ENCODE data around the gene TSC1.
"Not testable (repeated sequence)": the region's sequence is repeated elsewhere in the genome, so short reads cannot be mapped to it uniquely, and the experiment has no call there.

Gene TSC1

DNA sequence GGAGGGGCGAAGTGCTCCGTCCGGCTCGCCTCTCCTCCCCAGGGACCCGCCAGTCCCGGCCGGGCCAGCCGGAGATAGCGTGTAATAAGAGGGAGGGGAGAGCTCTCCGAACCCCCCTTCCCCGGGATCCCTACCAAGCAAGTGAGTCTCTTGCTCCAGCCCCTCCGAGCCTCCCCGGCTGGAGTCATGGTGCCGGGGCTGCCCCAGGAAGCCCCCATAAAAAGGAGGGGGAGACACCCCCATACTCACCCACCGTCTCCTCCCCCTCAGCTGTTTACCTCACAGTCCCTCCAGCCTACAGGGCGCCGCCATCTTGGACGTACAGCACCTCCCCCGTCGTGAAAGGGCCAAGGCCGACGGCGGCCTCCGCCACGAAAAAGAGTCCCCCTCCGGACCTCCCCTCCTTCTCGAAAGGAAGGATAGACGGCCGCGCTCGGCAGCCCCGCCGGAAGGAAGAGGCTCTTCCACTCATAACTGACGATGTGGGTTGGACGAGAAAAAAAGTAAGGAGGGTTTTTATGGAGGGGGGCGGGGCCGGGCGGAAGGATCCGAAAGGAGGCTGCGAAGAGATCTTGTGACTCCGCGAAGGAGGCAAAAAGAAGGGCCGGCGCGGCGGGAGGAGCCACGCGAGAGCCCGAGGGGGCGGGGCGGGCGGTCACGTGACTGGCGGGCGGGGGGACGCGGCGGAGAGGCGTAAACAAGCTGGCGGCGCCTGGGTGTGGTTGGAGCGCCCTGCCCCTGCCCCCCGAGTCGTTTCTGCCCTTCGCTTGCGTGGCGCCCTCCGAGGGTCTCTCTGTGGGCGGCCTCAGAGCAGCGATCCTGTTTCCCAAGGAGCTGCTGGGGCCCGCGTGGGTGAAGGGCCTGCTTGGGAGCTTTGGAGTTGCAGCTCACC, at the start of gene TSC1:
Gene TSC1, minus strand, starts transcription at position 323 of the 892 bp plus-strand sequence. CDS start 15,744 bp downstream, outside the sequence.
- H3K4me3 ChIP-seq (ENCODE audit: low read depth, low read length) = peak within 1 kb of the TSS; percentile 87

- no peak overlapping the region for H3K4me3 ChIP-seq (ENCODE audit: low read depth, low read length)
Observed at GRCh38 chr9:132993511-132993939, 49.1 kb upstream of the TSC1 start.

DNA sequence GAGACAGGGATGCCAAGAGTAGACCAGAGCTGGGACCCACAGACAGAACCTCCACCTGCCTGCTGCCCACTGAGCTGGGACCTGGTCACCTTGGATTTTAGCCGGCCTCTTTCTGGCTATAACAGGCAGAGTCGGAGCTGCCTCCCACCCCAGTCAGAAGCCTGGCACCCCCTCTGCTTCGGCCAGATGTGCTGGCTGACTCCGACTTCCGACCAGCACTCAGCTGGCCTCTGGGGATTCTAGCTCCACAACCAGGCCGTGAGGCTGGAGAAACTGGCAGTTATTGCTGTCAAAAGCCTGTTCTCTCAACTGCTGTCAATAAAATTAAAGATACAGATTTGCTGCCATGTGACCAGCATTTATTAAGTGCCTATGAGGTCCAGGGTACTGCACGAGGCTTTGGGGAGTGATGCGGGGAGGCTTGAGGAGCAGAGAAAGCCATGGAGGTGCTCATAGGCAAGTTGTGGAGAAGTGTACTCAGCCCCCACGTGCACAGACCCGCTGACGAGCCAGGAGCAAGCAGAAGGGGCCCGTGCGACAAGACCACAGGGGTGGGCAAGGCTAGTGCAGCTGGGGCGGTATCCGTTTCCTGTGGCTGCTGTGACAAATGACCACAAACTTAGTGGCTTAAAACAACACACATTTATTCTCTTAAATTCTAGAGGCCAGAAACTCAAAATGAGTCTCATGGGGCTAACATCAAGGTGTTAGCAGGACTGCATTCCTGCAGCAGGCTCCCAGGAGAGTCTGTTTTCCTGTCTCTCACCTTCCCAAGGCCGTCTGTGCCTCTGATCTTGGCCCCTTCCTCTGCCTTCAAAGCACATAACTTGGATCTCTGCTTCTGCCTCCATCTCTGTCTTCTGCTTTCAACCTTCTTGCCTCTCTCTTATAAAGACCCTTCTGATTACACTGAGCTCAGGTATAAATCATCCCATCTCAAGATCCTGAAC, 47.2 kb upstream of the TSC1 start:
- no peak overlapping the region for H3K4me3 ChIP-seq (ENCODE audit: low read depth, low read length)

DNA sequence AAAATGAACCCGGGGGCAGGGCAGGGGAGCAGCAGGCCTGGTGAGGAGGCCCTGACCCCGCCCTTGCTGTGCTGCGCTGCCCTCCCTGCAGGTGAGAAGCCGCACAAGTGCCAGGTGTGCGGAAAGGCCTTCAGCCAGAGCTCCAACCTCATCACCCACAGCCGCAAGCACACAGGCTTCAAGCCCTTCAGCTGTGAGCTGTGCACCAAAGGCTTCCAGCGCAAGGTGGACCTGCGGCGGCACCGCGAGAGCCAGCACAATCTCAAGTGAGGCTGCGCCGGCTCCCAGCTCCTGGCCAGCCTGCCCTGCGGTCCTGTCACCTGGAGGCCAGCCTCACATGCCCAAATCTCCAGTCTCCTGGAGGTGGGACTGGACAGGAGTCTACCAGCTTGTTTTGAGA, 46.4 kb upstream of the TSC1 start:
- no peak overlapping the region for H3K4me3 ChIP-seq (ENCODE audit: low read depth, low read length)

DNA sequence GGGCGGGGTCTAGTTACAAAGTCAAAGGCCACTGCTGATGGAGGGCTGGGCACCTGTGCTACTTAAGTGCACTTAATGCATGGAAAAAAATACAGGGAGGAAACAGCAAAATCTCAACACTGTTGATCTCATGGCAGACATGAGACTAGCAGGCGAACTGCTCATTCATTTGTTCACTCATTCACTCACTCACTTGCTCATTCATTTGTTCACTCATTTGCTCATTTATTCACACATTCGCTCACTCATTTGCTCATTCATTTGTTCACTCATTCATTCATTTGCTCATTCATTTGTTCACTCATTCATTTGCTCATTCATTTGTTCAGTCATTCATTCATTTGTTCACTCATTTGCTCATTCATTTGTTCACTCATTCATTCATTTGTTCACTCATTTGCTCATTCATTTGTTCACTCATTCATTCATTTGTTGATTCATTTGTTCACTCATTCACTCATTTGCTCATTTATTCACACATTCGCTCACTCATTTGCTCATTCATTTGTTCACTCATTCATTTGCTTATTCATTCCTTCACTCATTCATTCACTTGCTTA, 45.7 kb upstream of the TSC1 start:
- not testable (repeated sequence) for H3K4me3 ChIP-seq (ENCODE audit: low read depth, low read length)

GRCh38 chr9:132989414-132989996, 45.1 kb upstream of the TSC1 start:
- no peak overlapping the region for H3K4me3 ChIP-seq (ENCODE audit: low read depth, low read length)

GRCh38 chr9:132989014-132989310, 44.5 kb upstream of the TSC1 start:
- no peak overlapping the region for H3K4me3 ChIP-seq (ENCODE audit: low read depth, low read length)

GRCh38 chr9:132988244-132989013, 44.0 kb upstream of the TSC1 start:
- no peak overlapping the region for H3K4me3 ChIP-seq (ENCODE audit: low read depth, low read length)

GRCh38 chr9:132986640-132987620, 42.5 kb upstream of the TSC1 start:
- H3K4me3 ChIP-seq (ENCODE audit: low read depth, low read length) = no peak overlapping the region

- no peak overlapping the region for H3K4me3 ChIP-seq (ENCODE audit: low read depth, low read length)
Observed at GRCh38 chr9:132986114-132986513, 41.7 kb upstream of the TSC1 start.

DNA sequence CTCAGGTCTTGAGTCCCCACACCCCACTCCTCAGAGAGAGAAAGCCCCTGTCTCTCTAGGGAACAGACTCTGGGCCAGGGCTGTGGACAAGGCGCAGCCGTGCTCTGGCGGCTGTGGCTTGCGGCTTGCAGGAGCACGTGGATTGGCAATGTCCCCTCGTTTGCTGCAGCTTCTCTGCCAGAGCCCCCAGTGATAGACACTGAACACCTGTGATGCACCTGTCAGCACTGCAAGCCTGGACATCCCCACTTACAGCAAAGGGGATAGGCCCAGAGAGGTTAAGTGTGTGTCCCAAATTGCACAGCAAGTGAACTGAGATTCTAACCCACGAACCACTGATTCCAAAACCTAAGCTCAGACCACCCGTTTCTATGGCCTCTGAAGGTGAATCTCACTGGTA, 41.1 kb upstream of the TSC1 start:
- H3K4me3 ChIP-seq (ENCODE audit: low read depth, low read length) = no peak overlapping the region

DNA sequence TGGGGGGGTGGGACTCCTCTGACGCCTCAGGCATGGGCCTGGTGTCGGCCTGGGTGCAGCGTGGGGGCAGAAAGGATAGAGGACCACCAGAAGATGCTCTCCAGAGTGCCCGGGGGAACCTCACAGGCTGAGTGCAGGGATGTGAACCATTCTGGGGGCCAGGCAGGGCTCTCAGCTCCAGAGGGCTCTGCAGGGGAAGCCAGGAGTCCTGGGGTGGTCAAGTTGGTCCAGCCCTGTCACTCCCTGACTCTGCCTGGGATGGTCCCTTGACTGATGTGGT, 40.6 kb upstream of the TSC1 start:
- H3K4me3 ChIP-seq (ENCODE audit: low read depth, low read length) = no peak overlapping the region

- H3K4me3 ChIP-seq (ENCODE audit: low read depth, low read length) = no peak overlapping the region
Observed at GRCh38 chr9:132984202-132985070, 40.0 kb upstream of the TSC1 start.

DNA sequence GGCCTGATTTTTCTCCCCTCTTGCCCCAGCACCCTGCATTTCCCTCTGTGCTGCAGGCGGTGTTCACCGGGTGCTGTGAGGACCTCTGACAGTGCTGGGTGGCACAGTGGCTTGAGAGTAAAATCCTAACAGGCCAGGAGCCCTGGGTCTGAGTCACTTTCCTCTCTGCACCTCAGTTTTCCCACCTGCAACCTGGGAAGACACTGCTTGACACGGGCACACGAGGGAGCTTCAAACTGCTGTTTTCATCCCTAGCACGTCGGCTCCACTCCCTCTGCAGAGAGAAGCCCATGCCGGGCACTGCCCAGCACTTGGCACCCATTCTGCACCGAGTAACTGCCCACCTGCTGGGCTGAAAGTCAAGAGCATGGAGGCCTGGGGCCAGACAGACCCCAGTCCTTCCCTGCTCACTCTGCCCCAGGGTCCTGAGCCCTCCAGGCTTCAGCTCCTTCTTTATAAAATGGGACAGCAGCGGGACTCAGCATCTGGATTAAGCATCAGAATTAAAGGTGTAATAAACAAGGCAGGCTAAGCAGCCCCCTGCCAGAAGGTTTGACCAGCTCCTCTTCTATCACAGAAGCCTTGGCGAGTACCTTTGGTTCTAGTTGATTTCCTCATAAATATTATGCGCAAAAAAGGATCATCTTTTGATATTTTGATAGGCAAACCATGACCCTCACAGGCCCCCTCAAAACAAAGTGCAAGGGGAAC, 39.2 kb upstream of the TSC1 start:
- H3K4me3 ChIP-seq (ENCODE audit: low read depth, low read length) = no peak overlapping the region

GRCh38 chr9:132982458-132982857, 38.0 kb upstream of the TSC1 start:
- H3K4me3 ChIP-seq (ENCODE audit: low read depth, low read length) = no peak overlapping the region

DNA sequence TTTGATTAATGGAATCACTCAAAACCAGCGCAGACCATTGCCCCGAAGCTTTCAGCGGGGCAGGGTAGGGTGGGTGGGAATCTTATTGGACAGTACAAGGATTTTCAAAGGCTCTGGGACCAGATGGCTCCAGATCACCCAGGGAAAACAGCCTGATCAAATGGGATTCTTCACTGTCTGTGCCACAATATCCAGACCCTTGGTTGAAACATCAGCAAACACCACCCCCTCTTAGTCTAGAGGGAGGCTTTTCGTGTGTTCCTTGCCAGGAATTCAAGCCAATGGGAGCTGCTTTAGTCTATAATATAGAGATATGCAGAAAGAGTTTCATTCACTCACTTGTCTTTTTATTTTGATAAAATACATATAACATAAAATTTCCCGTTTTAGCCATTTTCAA, 35.7 kb upstream of the TSC1 start:
- H3K4me3 ChIP-seq (ENCODE audit: low read depth, low read length) = no peak overlapping the region

DNA sequence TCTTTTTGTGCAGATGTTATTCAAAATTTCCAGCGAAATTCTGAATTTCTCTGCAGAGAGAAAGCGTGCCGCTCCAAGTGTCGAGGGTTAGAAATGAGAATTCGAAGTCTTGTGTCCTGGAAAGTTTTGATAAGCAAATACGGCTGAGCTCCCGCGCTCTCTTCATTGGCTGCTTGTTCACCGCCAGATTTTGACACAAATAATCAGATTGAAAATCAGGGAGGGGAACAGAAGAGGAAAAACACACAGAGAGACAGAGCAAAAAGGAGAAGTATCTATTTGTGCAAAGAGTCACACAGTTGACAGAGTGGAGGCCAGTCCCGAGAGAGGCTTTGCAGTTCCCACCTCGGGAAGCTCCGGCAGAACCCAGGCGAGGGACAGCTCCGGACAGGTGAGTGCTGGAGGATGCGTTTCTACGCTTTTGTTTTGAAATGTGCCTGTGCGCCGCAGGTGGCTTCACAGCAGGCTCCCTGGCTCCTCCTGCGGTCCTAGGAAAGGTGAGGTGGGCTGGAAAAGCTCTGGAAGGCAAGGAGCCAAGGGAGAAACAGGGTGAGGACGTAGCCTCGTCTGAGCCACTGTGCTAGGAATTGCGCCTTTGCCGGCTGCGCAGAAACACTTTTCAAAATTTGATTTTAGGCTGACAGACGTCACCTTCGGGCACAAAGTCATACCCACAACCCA, 34.2 kb upstream of the TSC1 start, which contains the start of gene GFI1B:
Gene GFI1B, plus strand, starts transcription at position 244 of the 681 bp plus-strand sequence. CDS start 7,985 bp downstream, outside the sequence.
- H3K4me3 ChIP-seq (ENCODE audit: low read depth, low read length) = no peak within 1 kb of the TSS

Measured in iPS-11a (cell line).